GM12878 (cell line): ENCODE measurements around the gene RNF166. TPM values are rescaled to one million over a fixed set of nuclear protein-coding genes. Genes with fewer than 3 reads are reported as not detected.

Experiments
- ATAC-seq: fragments of 200-7000 bp; cut with Tn5 transposase; 3 replicates; pipeline ENCODE4 v1.9.1; 2020; ENCODE audit warnings: mild to moderate bottlenecking, moderate library complexity
- BruUV-seq: library from RNA; stranded (reverse); fragments of 400-500 nt; replicated peaks from 2 replicates; lab custom pipeline; 2021; lab: Mats Ljungman, UMichigan
- CTCF ChIA-PET: fragments of 300-600 bp; sonication (Branson Sonifier 250); formaldehyde crosslinking; extraction: SDS; loops from one replicate; lab custom pipeline; 2021; ENCODE audit warnings: inconsistent platforms; lab: Yijun Ruan, JAX
- POLR2A ChIA-PET: fragments of 350-600 bp; formaldehyde crosslinking; extraction: SDS; loops from one replicate; lab custom pipeline; 2021; ENCODE audit warnings: inconsistent platforms; lab: Charles Lee
- RAD21 ChIA-PET: fragments of 300-600 bp; sonication (Branson Sonifier 250); formaldehyde crosslinking; loops from one replicate; lab custom pipeline; 2023; ENCODE audit warnings: antibody characterized with exemption; ENCODE audit not compliant: unreplicated experiment; lab: Charles Lee
- SMC1A ChIA-PET: fragments of 300-600 bp; sonication (Branson Sonifier 250); formaldehyde crosslinking; loops from one replicate; lab custom pipeline; 2023; ENCODE audit not compliant: unreplicated experiment, uncharacterized antibody; lab: Charles Lee
- DNase-seq: peaks from one replicate; pipeline ENCODE4 v3.0.0-alpha.2; 2011; ENCODE audit warnings: low read depth, low spot score
- FAIRE-seq: peaks from 3 replicates; lab custom pipeline; 2011; peaks lifted over from hg19 to GRCh38; lab: Jason Lieb, UNC
- H2AFZ ChIP-seq: 2 replicates; pipeline ENCODE4 v1.6.0; 2011; ENCODE audit warnings: low read depth, low read length, control low read depth; ENCODE audit not compliant: control insufficient read depth
- H3K27ac ChIP-seq: 2 replicates; pipeline ENCODE4 v1.5.1; 2011; ENCODE audit warnings: control low read depth; ENCODE audit not compliant: control insufficient read depth, insufficient read depth
- H3K27me3 ChIP-seq, 2 experiments: replicated peaks in 1 of 2; 2 replicates each; pipeline versions ENCODE4 v1.6.0 to v1.6.1; 2011; ENCODE audit warnings: low read length in 1 of 2; ENCODE audit not compliant: control insufficient read depth in 2 of 2, insufficient read depth in 2 of 2
- H3K36me3 ChIP-seq, 2 experiments: 2 replicates each; pipeline ENCODE4 v1.5.1; 2011; ENCODE audit warnings: low read length in 1 of 2; ENCODE audit not compliant: control insufficient read depth in 2 of 2, insufficient read depth in 2 of 2
- H3K4me1 ChIP-seq: 2 replicates; pipeline ENCODE4 v1.6.1; 2011; ENCODE audit warnings: mild to moderate bottlenecking, low read length, moderate library complexity, mixed read lengths; ENCODE audit not compliant: control insufficient read depth, insufficient read depth
- H3K4me2 ChIP-seq: 2 replicates; pipeline ENCODE4 v1.6.0; 2011; ENCODE audit warnings: control low read depth; ENCODE audit not compliant: control insufficient read depth, insufficient read depth
- H3K4me3 ChIP-seq: fragments of 200-600 bp; sonication (generic); 2 replicates; pipeline ENCODE4 v1.5.1; 2016
- H3K79me2 ChIP-seq: 2 replicates; pipeline ENCODE4 v1.6.0; 2011; ENCODE audit warnings: low read length; ENCODE audit not compliant: control insufficient read depth, insufficient read depth
- H3K9ac ChIP-seq: 2 replicates; pipeline ENCODE4 v1.8.0; 2011; ENCODE audit warnings: low read length, control low read depth, mixed read lengths; ENCODE audit not compliant: control insufficient read depth, insufficient read depth
- H3K9me3 ChIP-seq: replicated peaks from 3 replicates; pipeline ENCODE4 v1.5.1; 2011; ENCODE audit warnings: mild to moderate bottlenecking, low read length; ENCODE audit not compliant: control insufficient read depth, insufficient read depth
- H4K20me1 ChIP-seq: 2 replicates; pipeline ENCODE4 v1.6.0; 2011; ENCODE audit not compliant: control insufficient read depth, insufficient read depth
- CBFB ChIP-seq: IDR thresholded peaks from 2 replicates; pipeline ENCODE4 v1.6.1; 2016; ENCODE audit warnings: antibody characterized with exemption, low read depth
- CHD4 ChIP-seq: fragments of 200-600 bp; sonication (generic); IDR thresholded peaks from 2 replicates; pipeline ENCODE4 v1.6.1; 2016; ENCODE audit warnings: mild to moderate bottlenecking
- ESRRA ChIP-seq: IDR thresholded peaks from 2 replicates; pipeline ENCODE4 v1.6.1; 2012; ENCODE audit warnings: mild to moderate bottlenecking, low read length, improper control_type of control experiment
- MTA2 ChIP-seq: fragments of 450-650 bp; IDR thresholded peaks from 2 replicates; pipeline ENCODE4 v1.6.1; 2016; ENCODE audit warnings: low read depth, mild to moderate bottlenecking, moderate library complexity
- NRF1 ChIP-seq: conservative IDR thresholded peaks from 2 replicates; pipeline ENCODE4 v1.6.1; 2011; ENCODE audit warnings: mild to moderate bottlenecking, low read depth, low read length, improper control_type of control experiment
- PAX5 ChIP-seq: IDR thresholded peaks from 2 replicates; pipeline ENCODE4 v1.6.1; 2011; ENCODE audit warnings: low read depth, low read length, borderline replicate concordance
- SKIL ChIP-seq: fragments of 450-650 bp; IDR thresholded peaks from 2 replicates; pipeline ENCODE4 v1.6.1; 2017; ENCODE audit warnings: mild to moderate bottlenecking, low read depth, inconsistent platforms; ENCODE audit not compliant: poor library complexity, severe bottlenecking
- SP1 ChIP-seq: IDR thresholded peaks from one replicate; pipeline ENCODE4 v1.6.1; 2011; ENCODE audit warnings: low read depth, low read length
- YY1 ChIP-seq: IDR thresholded peaks from 2 replicates; pipeline ENCODE4 v1.6.1; 2011; ENCODE audit warnings: low read depth, mild to moderate bottlenecking, low read length
- ZNF384 ChIP-seq: IDR thresholded peaks from 2 replicates; pipeline ENCODE4 v1.6.1; 2012; ENCODE audit warnings: low read depth, mild to moderate bottlenecking, low read length, improper control_type of control experiment, borderline replicate concordance
- WGBS: methylation state at CpG from one replicate; pipeline ENCODE4 v1.1.6; 2016; ENCODE audit warnings: low lambda C conversion rate; ENCODE audit not compliant: insufficient replicate concordance, insufficient coverage; ENCODE audit errors: missing lambda C conversion rate; 5-methylcytosine and 5-hydroxymethylcytosine counted together
- in situ Hi-C: fragments of 300-500 bp; cut with MboI; formaldehyde crosslinking; loops from 9 replicates; pipeline ENCODE4 v1.14.3; 2018; ENCODE audit warnings: mixed read lengths
- intact Hi-C: fragments of 100-400 bp; cut with micrococcal nuclease; formaldehyde crosslinking; loops from one replicate; pipeline ENCODE4 v1.14.2; 2022; ENCODE audit not compliant: unreplicated experiment
- polyA plus RNA-seq, 11 experiments: library from polyadenylated mRNA; depleted of rRNA in 4 of 11; unstranded in 6 of 11; stranded (reverse) in 5 of 11; fragments of >200 nt; fragmentation: Nextera tagmentation in 4 of 11; fragmentation: Illumina TruSeq in 1 of 11; extraction: Ambion mirVana in 4 of 11; extraction: Trizol in 1 of 11; gene quantifications; 1 replicate in 1 of 11; 2 replicates in 10 of 11; pipeline versions ENCODE4 v1.2.1 to v1.2.3, GENCODE V29; 2011 to 2016; ENCODE audit warnings: inconsistent platforms in 2 of 11, missing spikeins in 2 of 11, low read depth in 1 of 11
- total RNA-seq, 4 experiments: library from RNA; depleted of rRNA in 3 of 4; stranded (reverse); fragments of >200 nt in 3 of 4; fragmentation: Illumina TruSeq in 1 of 4; extraction: Trizol in 1 of 4; gene quantifications; 2 replicates each; pipeline versions ENCODE4 v1.2.1 to v1.2.3, GENCODE V29; 2013 to 2021
- TF ChIP-seq, protein P1 (sequence below), 3 experiments: IDR thresholded peaks in 2 of 3; conservative IDR thresholded peaks in 1 of 3; 2 replicates each; pipeline ENCODE4 v1.5.1; 2011; ENCODE audit warnings: low read depth in 3 of 3, low read length in 3 of 3, mild to moderate bottlenecking in 3 of 3, control low read depth in 2 of 3, moderate library complexity in 2 of 3, inconsistent platforms in 1 of 3, mixed read lengths in 1 of 3; ENCODE audit not compliant: control insufficient read depth in 2 of 3, insufficient read depth in 1 of 3; ENCODE audit errors: extremely low read depth in 1 of 3
- TF ChIP-seq, protein P2 (sequence below): IDR thresholded peaks from 2 replicates; pipeline ENCODE4 v1.6.1; 2012; ENCODE audit warnings: mild to moderate bottlenecking, low read depth, low read length
- TF ChIP-seq, protein P3 (sequence below): IDR thresholded peaks from 2 replicates; pipeline ENCODE4 v1.6.1; 2011; ENCODE audit warnings: low read depth, low read length, improper control_type of control experiment, borderline replicate concordance

Gene RNF166
- total and polyA plus RNA-seq, 10 of the 15 experiments (the other 5 are each of a cell fraction or from before 2014, with no cell fraction given) = 0.48 to 32.8 (median 12.1) TPM

GRCh38 chr16:88738151-88739084 is 32.2 kb upstream of the RNF166 start:
- peaks cover 4 to 45% of the 10 kb centered on the region in 2 experiments; a peak in 3 of 4 replicates for H3K36me3 ChIP-seq
- no peak overlapping the region for H3K9ac ChIP-seq
- POLR2A ChIA-PET = interaction anchor here (0.9 kb wide), 1 partner anchor 41 kb away, joined by 3 read pairs; no protein-coding TSS in a partner anchor
- FAIRE-seq (no peak), ATAC-seq (no peak), DNase-seq (no peak)
- in situ Hi-C loops (no loop called here), intact Hi-C loops (no loop called here)
- H3K9me3 ChIP-seq = no peaks in the 10 kb centered on the region
- no peak overlapping the region for H2AFZ ChIP-seq
- H4K20me1 ChIP-seq = no peaks in the 10 kb centered on the region
- RAD21 ChIA-PET = interaction anchor here (0.7 to 1.9 kb wide), 10 partner anchors 31 to 479 kb away, joined by 3 to 50 read pairs (median 7); partner anchors contain the start of genes APRT, CDH15, PIEZO1 and ZNF778
- BruUV-seq = TSS peak; percentile 50
- no peak overlapping the region for H3K4me2 ChIP-seq
- H3K27me3 ChIP-seq = no peaks in the 10 kb centered on the region
- H3K27ac ChIP-seq = no peak overlapping the region
- H3K79me2 ChIP-seq = no peaks in the 10 kb centered on the region
- H3K4me3 ChIP-seq = no peak overlapping the region
- 91% methylated on average over 41 of the region's 41 CpGs for WGBS
- peaks cover 3% of the 10 kb centered on the region; the same call in 1 of the 2 replicates for H3K4me1 ChIP-seq
- SMC1A ChIA-PET = interaction anchor here (0.8 to 1.4 kb wide), 9 partner anchors 9 to 469 kb away, joined by 3 to 10 read pairs (median 5); no protein-coding TSS in a partner anchor
- CTCF ChIA-PET = interaction anchor here (0.6 to 3.1 kb wide), 20 partner anchors 9 to 476 kb away, joined by 3 to 51 read pairs (median 6); partner anchors contain the start of genes APRT, PIEZO1 and ZC3H18
- TF ChIP-seq, protein P1, sequence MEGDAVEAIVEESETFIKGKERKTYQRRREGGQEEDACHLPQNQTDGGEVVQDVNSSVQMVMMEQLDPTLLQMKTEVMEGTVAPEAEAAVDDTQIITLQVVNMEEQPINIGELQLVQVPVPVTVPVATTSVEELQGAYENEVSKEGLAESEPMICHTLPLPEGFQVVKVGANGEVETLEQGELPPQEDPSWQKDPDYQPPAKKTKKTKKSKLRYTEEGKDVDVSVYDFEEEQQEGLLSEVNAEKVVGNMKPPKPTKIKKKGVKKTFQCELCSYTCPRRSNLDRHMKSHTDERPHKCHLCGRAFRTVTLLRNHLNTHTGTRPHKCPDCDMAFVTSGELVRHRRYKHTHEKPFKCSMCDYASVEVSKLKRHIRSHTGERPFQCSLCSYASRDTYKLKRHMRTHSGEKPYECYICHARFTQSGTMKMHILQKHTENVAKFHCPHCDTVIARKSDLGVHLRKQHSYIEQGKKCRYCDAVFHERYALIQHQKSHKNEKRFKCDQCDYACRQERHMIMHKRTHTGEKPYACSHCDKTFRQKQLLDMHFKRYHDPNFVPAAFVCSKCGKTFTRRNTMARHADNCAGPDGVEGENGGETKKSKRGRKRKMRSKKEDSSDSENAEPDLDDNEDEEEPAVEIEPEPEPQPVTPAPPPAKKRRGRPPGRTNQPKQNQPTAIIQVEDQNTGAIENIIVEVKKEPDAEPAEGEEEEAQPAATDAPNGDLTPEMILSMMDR (IDR thresholded peaks at IDR 0.05 in 2 of 3, conservative IDR thresholded peaks at IDR 0.05 in 1 of 3; ENCODE audit: control insufficient read depth in 2 of 3, extremely low read depth in 1 of 3, insufficient read depth in 1 of 3, low read depth in 3 of 3, low read length in 3 of 3) = 0 out of 6 replicates have a peak, but pooled peaks of 1 of the 3 experiments have one; percentile 0
- TF ChIP-seq YY1 = no peak
- TF ChIP-seq CBFB = no peak
- no peak for TF ChIP-seq NRF1
- no peak for TF ChIP-seq CHD4
- TF ChIP-seq ESRRA = no peak
- no peak for TF ChIP-seq MTA2
- TF ChIP-seq SP1 = no peak
- TF ChIP-seq, protein P2, sequence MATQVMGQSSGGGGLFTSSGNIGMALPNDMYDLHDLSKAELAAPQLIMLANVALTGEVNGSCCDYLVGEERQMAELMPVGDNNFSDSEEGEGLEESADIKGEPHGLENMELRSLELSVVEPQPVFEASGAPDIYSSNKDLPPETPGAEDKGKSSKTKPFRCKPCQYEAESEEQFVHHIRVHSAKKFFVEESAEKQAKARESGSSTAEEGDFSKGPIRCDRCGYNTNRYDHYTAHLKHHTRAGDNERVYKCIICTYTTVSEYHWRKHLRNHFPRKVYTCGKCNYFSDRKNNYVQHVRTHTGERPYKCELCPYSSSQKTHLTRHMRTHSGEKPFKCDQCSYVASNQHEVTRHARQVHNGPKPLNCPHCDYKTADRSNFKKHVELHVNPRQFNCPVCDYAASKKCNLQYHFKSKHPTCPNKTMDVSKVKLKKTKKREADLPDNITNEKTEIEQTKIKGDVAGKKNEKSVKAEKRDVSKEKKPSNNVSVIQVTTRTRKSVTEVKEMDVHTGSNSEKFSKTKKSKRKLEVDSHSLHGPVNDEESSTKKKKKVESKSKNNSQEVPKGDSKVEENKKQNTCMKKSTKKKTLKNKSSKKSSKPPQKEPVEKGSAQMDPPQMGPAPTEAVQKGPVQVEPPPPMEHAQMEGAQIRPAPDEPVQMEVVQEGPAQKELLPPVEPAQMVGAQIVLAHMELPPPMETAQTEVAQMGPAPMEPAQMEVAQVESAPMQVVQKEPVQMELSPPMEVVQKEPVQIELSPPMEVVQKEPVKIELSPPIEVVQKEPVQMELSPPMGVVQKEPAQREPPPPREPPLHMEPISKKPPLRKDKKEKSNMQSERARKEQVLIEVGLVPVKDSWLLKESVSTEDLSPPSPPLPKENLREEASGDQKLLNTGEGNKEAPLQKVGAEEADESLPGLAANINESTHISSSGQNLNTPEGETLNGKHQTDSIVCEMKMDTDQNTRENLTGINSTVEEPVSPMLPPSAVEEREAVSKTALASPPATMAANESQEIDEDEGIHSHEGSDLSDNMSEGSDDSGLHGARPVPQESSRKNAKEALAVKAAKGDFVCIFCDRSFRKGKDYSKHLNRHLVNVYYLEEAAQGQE = no peak
- TF ChIP-seq, protein P3, sequence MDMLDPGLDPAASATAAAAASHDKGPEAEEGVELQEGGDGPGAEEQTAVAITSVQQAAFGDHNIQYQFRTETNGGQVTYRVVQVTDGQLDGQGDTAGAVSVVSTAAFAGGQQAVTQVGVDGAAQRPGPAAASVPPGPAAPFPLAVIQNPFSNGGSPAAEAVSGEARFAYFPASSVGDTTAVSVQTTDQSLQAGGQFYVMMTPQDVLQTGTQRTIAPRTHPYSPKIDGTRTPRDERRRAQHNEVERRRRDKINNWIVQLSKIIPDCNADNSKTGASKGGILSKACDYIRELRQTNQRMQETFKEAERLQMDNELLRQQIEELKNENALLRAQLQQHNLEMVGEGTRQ = no peak
- no peak for TF ChIP-seq ZNF384
- peak; percentile 58; the same call in 1 of the 2 replicates for TF ChIP-seq PAX5
- TF ChIP-seq SKIL = no peak
